Neural progenitor cell (in vitro differentiated cells): Measurements from ENCODE around the gene RALGAPA2. TPM values are rescaled to one million over a fixed set of nuclear protein-coding genes. Genes with fewer than 3 reads are reported as not detected.

ENCODE experiments used
- DNase-seq: peaks from one replicate; pipeline ENCODE4 v3.0.0-alpha.2; 2016; ENCODE audit warnings: low spot score
- H2AFZ ChIP-seq: fragments of 200-600 bp; sonication (generic); replicated peaks from 2 replicates; pipeline ENCODE4 v1.6.1; 2016; ENCODE audit warnings: antibody characterized with exemption
- H3F3A ChIP-seq: fragments of 200-600 bp; sonication (generic); 2 replicates; pipeline ENCODE4 v1.6.1; 2016; ENCODE audit warnings: antibody characterized with exemption, low read depth
- H3K27ac ChIP-seq: fragments of 200-600 bp; sonication (generic); 2 replicates; pipeline ENCODE4 v1.5.1; 2016; ENCODE audit warnings: mild to moderate bottlenecking
- H3K27me3 ChIP-seq: fragments of 200-600 bp; sonication (generic); 2 replicates; pipeline ENCODE4 v1.6.1; 2016; ENCODE audit warnings: mild to moderate bottlenecking, moderate library complexity
- H3K36me3 ChIP-seq: fragments of 200-600 bp; sonication (generic); 2 replicates; pipeline ENCODE4 v1.5.1; 2016
- H3K4me1 ChIP-seq: fragments of 200-600 bp; sonication (generic); 2 replicates; pipeline ENCODE4 v1.6.1; 2016; ENCODE audit warnings: mixed run types
- H3K4me2 ChIP-seq: fragments of 200-600 bp; sonication (generic); 2 replicates; pipeline ENCODE4 v1.6.1; 2016
- H3K4me3 ChIP-seq: fragments of 200-600 bp; sonication (generic); 2 replicates; pipeline ENCODE4 v1.5.1; 2016
- H3K79me2 ChIP-seq: fragments of 200-600 bp; sonication (generic); 2 replicates; pipeline ENCODE4 v1.6.1; 2016; ENCODE audit warnings: low read depth
- H3K9ac ChIP-seq: fragments of 200-600 bp; sonication (generic); 2 replicates; pipeline ENCODE4 v1.6.1; 2016
- H3K9me3 ChIP-seq: fragments of 200-600 bp; sonication (generic); 2 replicates; pipeline ENCODE4 v1.5.1; 2016; ENCODE audit warnings: low read depth
- H4K20me1 ChIP-seq: fragments of 200-600 bp; sonication (generic); 2 replicates; pipeline ENCODE4 v1.6.1; 2016; ENCODE audit warnings: low read depth
- H3K27ac Mint-ChIP-seq: 3 replicates; pipeline ENCODE4 v1.8.0; 2021; ENCODE audit warnings: mixed read lengths
- H3K27me3 Mint-ChIP-seq: 2 replicates; pipeline ENCODE4 v1.8.0; 2022; ENCODE audit warnings: low read depth, mild to moderate bottlenecking, inconsistent platforms, moderate library complexity, mixed read lengths; ENCODE audit not compliant: insufficient read depth
- H3K36me3 Mint-ChIP-seq: 3 replicates; pipeline ENCODE4 v1.8.0; 2021; ENCODE audit warnings: mixed read lengths
- H3K4me1 Mint-ChIP-seq: 3 replicates; pipeline ENCODE4 v1.8.0; 2021; ENCODE audit warnings: mixed read lengths
- H3K4me3 Mint-ChIP-seq: 3 replicates; pipeline ENCODE4 v1.8.0; 2021; ENCODE audit warnings: mild to moderate bottlenecking, moderate library complexity, mixed read lengths
- H3K9me3 Mint-ChIP-seq: 3 replicates; pipeline ENCODE4 v1.8.0; 2020; ENCODE audit warnings: mixed read lengths
- CTCF ChIP-seq: fragments of 200-600 bp; sonication (generic); IDR thresholded peaks from 2 replicates; pipeline ENCODE4 v1.5.1; 2017; ENCODE audit warnings: antibody characterized with exemption, mild to moderate bottlenecking
- EZH2 ChIP-seq: fragments of 200-600 bp; sonication (generic); IDR thresholded peaks from 2 replicates; pipeline ENCODE4 v1.6.1; 2017; ENCODE audit warnings: antibody characterized with exemption, mild to moderate bottlenecking, moderate library complexity
- EZH2phosphoT487 ChIP-seq: fragments of 200-600 bp; sonication (generic); IDR thresholded peaks from 2 replicates; pipeline ENCODE4 v1.6.1; 2017; ENCODE audit warnings: antibody characterized with exemption
- total RNA-seq: library from RNA; depleted of rRNA; stranded (reverse); fragments of >200 nt; gene quantifications from 2 replicates; pipeline ENCODE4 v1.2.3, GENCODE V29; 2015; ENCODE audit warnings: low replicate concordance

The RALGAPA2 gene
- total RNA-seq, 1 donor from 2014 or later: 25.9 TPM

- Histone ChIP-seq H3F3A (peaks cover 47% of the 10 kb centered on the region), H3K4me2 (peak overlapping the region; percentile 60), H3K4me3 (peak overlapping the region; percentile 30), H3K9me3 (no peaks in the 10 kb centered on the region), H3K36me3 (no peaks in the 10 kb centered on the region), H3K27me3 (peaks cover 100% of the 10 kb centered on the region), H3K4me1 (peaks cover 32% of the 10 kb centered on the region), H3K27ac (no peak overlapping the region), H3K79me2 (no peaks in the 10 kb centered on the region), H2AFZ (no peak overlapping the region), H3K9ac (no peak overlapping the region), H4K20me1 (peaks cover 61% of the 10 kb centered on the region)
- Mint-ChIP-seq H3K4me1 (peaks cover 51% of the 10 kb centered on the region), H3K9me3 (no peaks in the 10 kb centered on the region), H3K4me3 (peak overlapping the region; percentile 83), H3K27me3 (peaks cover 59% of the 10 kb centered on the region), H3K36me3 (no peaks in the 10 kb centered on the region), H3K27ac (no peak overlapping the region)
- TF ChIP-seq CTCF (no peak), EZH2phosphoT487 (no peak), EZH2 (no peak)
- peak; percentile 52 for DNase-seq
Observed at GRCh38 chr20:20363434-20363798, 349.0 kb downstream of the RALGAPA2 start.

DNA sequence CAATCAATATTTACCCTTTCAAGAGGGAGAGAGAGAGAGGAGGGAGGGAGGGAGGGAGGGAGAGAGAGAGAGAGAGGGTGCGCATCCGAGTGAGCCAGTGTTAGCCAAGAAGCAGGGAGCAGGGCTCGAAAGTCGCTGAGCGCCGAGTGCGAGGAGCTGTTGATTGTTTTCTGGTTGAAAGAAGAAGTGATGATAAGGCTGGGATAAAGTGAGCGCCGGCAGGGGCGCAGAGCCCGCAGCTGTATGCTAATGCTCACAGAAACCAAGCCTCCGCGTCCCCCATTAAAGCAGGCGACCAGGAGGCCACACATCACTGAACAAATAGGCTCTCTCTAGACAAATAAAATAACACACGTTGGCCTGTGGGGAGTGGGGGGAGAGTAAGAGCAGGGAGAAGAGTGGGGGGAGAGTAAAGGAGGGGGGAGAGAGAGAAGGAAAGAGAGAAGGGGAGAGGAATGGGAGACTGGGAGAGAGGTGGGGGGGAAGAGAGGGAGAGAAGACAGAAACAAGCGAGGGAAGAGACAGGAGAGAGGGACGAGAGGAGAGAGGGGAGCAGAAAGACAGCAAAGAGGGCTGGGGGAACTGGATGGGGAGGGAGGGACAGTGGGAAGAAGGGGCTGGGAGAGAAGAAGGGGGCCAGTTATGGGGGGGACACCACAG, 349.5 kb downstream of the RALGAPA2 start:
- Histone ChIP-seq H3F3A (peaks cover 47% of the 10 kb centered on the region), H3K9ac (no peak overlapping the region), H2AFZ (no peak overlapping the region), H3K9me3 (no peaks in the 10 kb centered on the region), H3K4me2 (peak overlapping the region; percentile 60), H3K36me3 (no peaks in the 10 kb centered on the region), H3K27ac (no peak overlapping the region), H4K20me1 (peaks cover 61% of the 10 kb centered on the region), H3K79me2 (no peaks in the 10 kb centered on the region), H3K27me3 (peaks cover 98% of the 10 kb centered on the region), H3K4me3 (peak overlapping the region; percentile 30), H3K4me1 (peaks cover 32% of the 10 kb centered on the region)
- H3K27me3 Mint-ChIP-seq: peaks cover 59% of the 10 kb centered on the region
- no peaks in the 10 kb centered on the region for H3K9me3 Mint-ChIP-seq
- DNase-seq: peak; percentile 87
- H3K4me1 Mint-ChIP-seq: peaks cover 51% of the 10 kb centered on the region
- peak overlapping the region; percentile 53 for H3K27ac Mint-ChIP-seq
- no peaks in the 10 kb centered on the region for H3K36me3 Mint-ChIP-seq
- TF ChIP-seq EZH2 (no peak), CTCF (peak; percentile 32)
- peak overlapping the region; percentile 83 for H3K4me3 Mint-ChIP-seq

GRCh38 chr20:20360464-20360863, 352.0 kb downstream of the RALGAPA2 start:
- peaks cover 32% of the 10 kb centered on the region for H3F3A ChIP-seq
- Mint-ChIP-seq H3K36me3 (no peaks in the 10 kb centered on the region), H3K27ac (no peak overlapping the region), H3K9me3 (no peaks in the 10 kb centered on the region), H3K4me3 (no peak overlapping the region), H3K27me3 (peaks cover 42% of the 10 kb centered on the region), H3K4me1 (peaks cover 43% of the 10 kb centered on the region)
- no peaks in the 10 kb centered on the region for H3K9me3 ChIP-seq
- H3K27me3 ChIP-seq: peaks cover 74% of the 10 kb centered on the region
- no peaks in the 10 kb centered on the region for H3K36me3 ChIP-seq
- no peak overlapping the region for H3K4me2 ChIP-seq
- TF ChIP-seq EZH2phosphoT487 (no peak), EZH2 (no peak), CTCF (peak; percentile 82)
- DNase-seq: peak; percentile 76
- H3K27ac ChIP-seq: no peak overlapping the region
- no peaks in the 10 kb centered on the region for H3K79me2 ChIP-seq
- no peak overlapping the region for H2AFZ ChIP-seq
- H3K4me3 ChIP-seq: no peak overlapping the region
- peaks cover 15% of the 10 kb centered on the region for H3K4me1 ChIP-seq
- no peak overlapping the region for H3K9ac ChIP-seq
- H4K20me1 ChIP-seq: peaks cover 43% of the 10 kb centered on the region
